Naive thymus-derived CD8-positive, alpha-beta T cell (primary cell): ENCODE measurements around the gene DLG2. TPM values are rescaled to one million over a fixed set of nuclear protein-coding genes. Genes with fewer than 3 reads are reported as not detected.
"Not testable (repeated sequence)": the region's sequence is repeated elsewhere in the genome, so short reads cannot be mapped to it uniquely, and the experiment has no call there.

ENCODE experiments used
- ATAC-seq, 2 donors: fragments of 150-1000 bp; cut with Tn5 transposase in 1 of 2; sonication (Bioruptor Pico), chemical (Tn5 transposase) in 1 of 2; 1 replicate in 1 of 2; 2 replicates in 1 of 2; pipeline ENCODE4 v1.10.0; 2021; ENCODE audit warnings: mild to moderate bottlenecking in 2 of 2, moderate library complexity in 2 of 2
- POLR2A ChIA-PET: fragments of 350-600 bp; sonication (Branson Sonifier 250); formaldehyde crosslinking; loops from one replicate; lab custom pipeline; 2021; ENCODE audit warnings: antibody characterized with exemption; lab: Charles Lee
- DNase-seq, 10 donors: peaks; one replicate each; pipeline versions ENCODE4 v3.0.0 to v3.0.0-alpha.2; 2020 to 2022
- H3K27ac Mint-ChIP-seq, 10 donors: one replicate each; pipeline ENCODE4 v1.8.0; 2020 to 2022; ENCODE audit warnings: mild to moderate bottlenecking in 10 of 10, mixed read lengths in 10 of 10, moderate library complexity in 4 of 10, inconsistent platforms in 1 of 10
- H3K27me3 Mint-ChIP-seq, 5 donors: one replicate each; pipeline ENCODE4 v1.8.0; 2021 to 2022; ENCODE audit warnings: mixed read lengths in 5 of 5
- H3K36me3 Mint-ChIP-seq, 3 donors: one replicate each; pipeline ENCODE4 v1.8.0; 2020 to 2022; ENCODE audit warnings: mixed read lengths in 3 of 3, mild to moderate bottlenecking in 2 of 3, inconsistent platforms in 1 of 3
- H3K4me1 Mint-ChIP-seq, 4 donors: one replicate each; pipeline ENCODE4 v1.8.0; 2021 to 2022; ENCODE audit warnings: mixed read lengths in 4 of 4
- H3K4me3 Mint-ChIP-seq, 10 donors: one replicate each; pipeline ENCODE4 v1.8.0; 2020 to 2022; ENCODE audit warnings: mild to moderate bottlenecking in 10 of 10, mixed read lengths in 10 of 10, moderate library complexity in 6 of 10, inconsistent platforms in 1 of 10
- H3K9me3 Mint-ChIP-seq, 9 donors: one replicate each; pipeline ENCODE4 v1.8.0; 2020 to 2022; ENCODE audit warnings: mixed read lengths in 9 of 9, mild to moderate bottlenecking in 3 of 9, inconsistent platforms in 1 of 9, moderate library complexity in 1 of 9
- polyA plus RNA-seq, 3 donors: library from polyadenylated mRNA; unstranded; fragments of 300-500 nt; fragmentation: Illumina TruSeq; gene quantifications; one replicate each; pipeline ENCODE4 v1.2.3, GENCODE V29; 2021
- total RNA-seq, 8 experiments: library from RNA in 2 of 8; stranded (reverse) in 2 of 8; gene quantifications; one replicate each; pipeline ENCODE4 v1.2.3 and lab custom pipeline; 2021 to 2026

The DLG2 gene
- total RNA-seq: 1 to 10 TPM; 5.4 to 6.2 TPM
- 1 to 10 TPM in 1 of 3 donors, under 1 TPM in 2; 0.86 to 2.5 (median 0.98) TPM for polyA plus RNA-seq
- 1.9 to 20.2 (median 5.7) reads per million in 6 experiments for total RNA-seq (lab: John Stamatoyannopoulos, UW)

- POLR2A ChIA-PET: interaction anchor here (0.5 to 5.2 kb wide), 9 partner anchors 18 to 847 kb away, joined by 3 to 43 read pairs (median 9); partner anchors contain the start of genes CREBZF, EED, PICALM and TMEM126A
- Mint-ChIP-seq H3K4me3 (peak within 1 kb of the TSS; percentile 89 to 100 (median 96)), H3K9me3 (no peaks in the 10 kb centered on the region), H3K4me1 (peaks cover 26 to 51% (median 49%) of the 10 kb centered on the region in 4 donors), H3K27ac (peak within 1 kb of the TSS; percentile 91 to 99 (median 96)), H3K36me3 (peaks cover under 1 to 16% (median 3%) of the 10 kb centered on the region in 3 donors), H3K27me3 (peaks cover 0 to 2% (median 0%) of the 10 kb centered on the region in 5 donors)
- DNase-seq (peak in 3 of 10 donors; percentile 30 to 44 (median 33)), ATAC-seq (peak; percentile 6 to 11)
These were observed at the start of gene DLG2 for GRCh38 chr11:85627332-85627997. Gene DLG2 (minus strand): TSS chr11:85627344.

- H3K4me3 Mint-ChIP-seq: no peak overlapping the region
- H3K27me3 Mint-ChIP-seq: no peaks in the 10 kb centered on the region
- ATAC-seq (no peak), DNase-seq (no peak)
- H3K27ac Mint-ChIP-seq: no peak overlapping the region
- POLR2A ChIA-PET: no interaction called here
- H3K36me3 Mint-ChIP-seq: peaks cover 0 to 8% (median 0%) of the 10 kb centered on the region in 3 donors
- H3K9me3 Mint-ChIP-seq: peaks cover 0 to 6% (median 0%) of the 10 kb centered on the region in 9 donors
- no peaks in the 10 kb centered on the region for H3K4me1 Mint-ChIP-seq
These were observed 46.2 kb upstream of the DLG2 start for GRCh38 chr11:85673393-85673792.

GRCh38 chr11:85672105-85672902 is 45.2 kb upstream of the DLG2 start:
- H3K27ac Mint-ChIP-seq: no peak overlapping the region
- ATAC-seq: no peak

GRCh38 chr11:85670949-85671663 is 44.0 kb upstream of the DLG2 start:
- H3K4me1 Mint-ChIP-seq, H3K4me3 Mint-ChIP-seq, POLR2A ChIA-PET, H3K27ac Mint-ChIP-seq, H3K9me3 Mint-ChIP-seq, DNase-seq, H3K36me3 Mint-ChIP-seq, H3K27me3 Mint-ChIP-seq, ATAC-seq: not testable (repeated sequence)

More at GRCh38 chr11:85672105-85672902, 45.2 kb upstream of the DLG2 start:
- no peak for DNase-seq
- Mint-ChIP-seq H3K4me1 (no peaks in the 10 kb centered on the region), H3K9me3 (peaks cover 0 to 6% (median 0%) of the 10 kb centered on the region in 9 donors), H3K4me3 (no peak overlapping the region), H3K27me3 (no peaks in the 10 kb centered on the region), H3K36me3 (peaks cover 0 to 8% (median 0%) of the 10 kb centered on the region in 3 donors)
- POLR2A ChIA-PET: no interaction called here

- DNase-seq: no peak
- H3K36me3 Mint-ChIP-seq: peaks cover 0 to 4% (median 0%) of the 10 kb centered on the region in 3 donors
- peak overlapping the region in 1 of 10 donors; percentile 20 for H3K4me3 Mint-ChIP-seq
- ATAC-seq: no peak
- no peak overlapping the region for H3K27ac Mint-ChIP-seq
- POLR2A ChIA-PET: no interaction called here
- H3K27me3 Mint-ChIP-seq: no peaks in the 10 kb centered on the region
- H3K4me1 Mint-ChIP-seq: peaks cover 9 to 20% (median 16%) of the 10 kb centered on the region in 4 donors
- H3K9me3 Mint-ChIP-seq: no peaks in the 10 kb centered on the region
These were observed 41.0 kb upstream of the DLG2 start for GRCh38 chr11:85668157-85668556.

- POLR2A ChIA-PET: no interaction called here
- peaks cover 12 to 32% (median 26%) of the 10 kb centered on the region in 4 donors for H3K4me1 Mint-ChIP-seq
- ATAC-seq: no peak
- DNase-seq: no peak
- no peaks in the 10 kb centered on the region for H3K9me3 Mint-ChIP-seq
- peaks cover 0 to 11% (median 0%) of the 10 kb centered on the region in 3 donors for H3K36me3 Mint-ChIP-seq
- H3K4me3 Mint-ChIP-seq: no peak overlapping the region
- peak overlapping the region in 2 of 10 donors; percentile 2 to 14 for H3K27ac Mint-ChIP-seq
- no peaks in the 10 kb centered on the region for H3K27me3 Mint-ChIP-seq
These were observed 39.5 kb upstream of the DLG2 start for GRCh38 chr11:85666687-85667086.

GRCh38 chr11:85665733-85666132 is 38.6 kb upstream of the DLG2 start:
- Mint-ChIP-seq H3K4me1 (peaks cover 13 to 42% (median 35%) of the 10 kb centered on the region in 4 donors), H3K27ac (peak overlapping the region; percentile 30 to 100 (median 99)), H3K27me3 (no peaks in the 10 kb centered on the region), H3K4me3 (peak overlapping the region in 8 of 10 donors; percentile 39 to 100 (median 100)), H3K9me3 (no peaks in the 10 kb centered on the region), H3K36me3 (peaks cover 0 to 20% (median 2%) of the 10 kb centered on the region in 3 donors)
- POLR2A ChIA-PET: no interaction called here
- DNase-seq (no peak), ATAC-seq (no peak)

GRCh38 chr11:85664615-85665481 is 37.7 kb upstream of the DLG2 start, which contains the start of gene CREBZF:
Gene CREBZF (minus strand): TSS chr11:85665129. CDS start chr11:85664875, 254 bp downstream.
- Mint-ChIP-seq H3K9me3 (no peaks in the 10 kb centered on the region), H3K4me3 (peak within 1 kb of the TSS; percentile 97 to 100 (median 100)), H3K36me3 (peaks cover 0 to 29% (median 5%) of the 10 kb centered on the region in 3 donors), H3K4me1 (peaks cover 20 to 50% (median 44%) of the 10 kb centered on the region in 4 donors), H3K27me3 (no peaks in the 10 kb centered on the region), H3K27ac (peak within 1 kb of the TSS; percentile 99 to 100 (median 100))
- POLR2A ChIA-PET: interaction anchor here (0.5 to 2.9 kb wide), 21 partner anchors 11 to 580 kb away, joined by 3 to 98 read pairs (median 5); partner anchors contain the start of genes CCDC83, DLG2, EED and TMEM126A
- peak; percentile 68 to 70 for ATAC-seq
- peak; percentile 80 to 95 (median 91) for DNase-seq

- Mint-ChIP-seq H3K27ac (peak overlapping the region; percentile 99 to 100 (median 100)), H3K36me3 (peaks cover 0 to 36% (median 5%) of the 10 kb centered on the region in 3 donors), H3K9me3 (no peaks in the 10 kb centered on the region), H3K4me3 (peak overlapping the region; percentile 97 to 100 (median 100)), H3K4me1 (peaks cover 20 to 59% (median 50%) of the 10 kb centered on the region in 4 donors), H3K27me3 (no peaks in the 10 kb centered on the region)
- ATAC-seq: peak; percentile 86 to 87
- DNase-seq: peak; percentile 82 to 93 (median 89)
- POLR2A ChIA-PET: interaction anchor here (0.5 to 2.9 kb wide), 20 partner anchors 10 to 581 kb away, joined by 3 to 98 read pairs (median 4); partner anchors contain the start of genes CCDC83, DLG2, EED and SYTL2
These were observed 36.8 kb upstream of the DLG2 start for GRCh38 chr11:85663753-85664614.

GRCh38 chr11:85663080-85663752 is 36.1 kb upstream of the DLG2 start:
- POLR2A ChIA-PET: interaction anchor here (0.7 to 2.9 kb wide), 12 partner anchors 9 to 165 kb away, joined by 3 to 98 read pairs (median 4); partner anchors contain the start of genes DLG2, SYTL2, TMEM126A and TMEM126B
- Mint-ChIP-seq H3K27me3 (no peaks in the 10 kb centered on the region), H3K36me3 (peaks cover 0 to 44% (median 5%) of the 10 kb centered on the region in 3 donors), H3K9me3 (no peaks in the 10 kb centered on the region), H3K27ac (peak overlapping the region; percentile 99 to 100 (median 100)), H3K4me3 (peak overlapping the region; percentile 97 to 100 (median 100)), H3K4me1 (peaks cover 20 to 66% (median 52%) of the 10 kb centered on the region in 4 donors)
- no peak for DNase-seq
- ATAC-seq: peak in 1 of 2 donors; percentile 9
